GM19043 (cell line): ENCODE results near the gene EIF3D.

Source experiments
- ATAC-seq: cut with Tn5 transposase; IDR thresholded peaks from one replicate; pipeline ENCODE4 v1.9.1; 2021; ENCODE audit warnings: low read depth; ENCODE audit not compliant: unreplicated experiment

Gene EIF3D

GRCh38 chr22:36510384-36510783, 18.6 kb downstream of the EIF3D start:
- no peak for ATAC-seq

GRCh38 chr22:36507518-36508010, 21.4 kb downstream of the EIF3D start:
- no peak for ATAC-seq

GRCh38 chr22:36506637-36507517, 22.1 kb downstream of the EIF3D start, which contains the start of gene FOXRED2:
Gene FOXRED2, minus strand, starts transcription at chr22:36507040. Its CDS starts 618 bp downstream, at chr22:36506422.
- peak; percentile 55 for ATAC-seq

- ATAC-seq, result no peak
Measured at GRCh38 chr22:36505998-36506635, 22.8 kb downstream of the EIF3D start.

GRCh38 chr22:36497910-36498665, 30.9 kb downstream of the EIF3D start:
- no peak for ATAC-seq

- no peak for ATAC-seq
Measured at GRCh38 chr22:36493690-36494110, 35.3 kb downstream of the EIF3D start.

- no peak for ATAC-seq
Measured at GRCh38 chr22:36492109-36492508, 36.9 kb downstream of the EIF3D start.

GRCh38 chr22:36491155-36491554, 37.8 kb downstream of the EIF3D start:
- no peak for ATAC-seq

- ATAC-seq, result no peak
Measured at GRCh38 chr22:36486619-36487384, 42.2 kb downstream of the EIF3D start.

GRCh38 chr22:36481393-36482168, 47.4 kb downstream of the EIF3D start, which contains the start of gene TXN2:
Gene TXN2, minus strand, starts transcription at chr22:36481640. Its CDS starts 803 bp downstream, at chr22:36480837.
- ATAC-seq, result peak; percentile 76

GRCh38 chr22:36480941-36481392, 48.0 kb downstream of the EIF3D start:
- ATAC-seq, result no peak

GRCh38 chr22:36478966-36479365, 50.0 kb downstream of the EIF3D start:
- ATAC-seq, result no peak

- ATAC-seq, result no peak
Measured at GRCh38 chr22:36475341-36475740, 53.6 kb downstream of the EIF3D start.

- ATAC-seq, result no peak
Measured at GRCh38 chr22:36472689-36473088, 56.3 kb downstream of the EIF3D start.

- no peak for ATAC-seq
Measured at GRCh38 chr22:36471341-36471821, 57.6 kb downstream of the EIF3D start.

GRCh38 chr22:36470994-36471331, 58.0 kb downstream of the EIF3D start:
- no peak for ATAC-seq

- ATAC-seq, result peak; percentile 41
Measured at GRCh38 chr22:36470162-36470993, 58.6 kb downstream of the EIF3D start.

- ATAC-seq, result no peak
Measured at GRCh38 chr22:36469094-36469710, 59.8 kb downstream of the EIF3D start.
